Activated T-cell treated with anti-CD3 and anti-CD28 coated beads, Interleukin-2, amount 50 U/mL, for 4 hours (primary cell): ENCODE data around the gene XPO4. TPM values are rescaled to one million over a fixed set of nuclear protein-coding genes. Genes with fewer than 3 reads are reported as not detected.
A peak's percentile ranks its signal among the peaks of the same experiment; 100 is the strongest.

ENCODE experiments used
- ATAC-seq, 2 donors: fragments of 200-7000 bp; cut with Tn5 transposase; one replicate each; pipeline ENCODE4 v1.10.0; 2021
- DNase-seq: peaks from one replicate; pipeline ENCODE4 v3.0.0-alpha.2; 2020
- H3K27me3 Mint-ChIP-seq: one replicate; pipeline ENCODE4 v1.8.0; 2021; ENCODE audit warnings: low read depth, mixed read lengths
- H3K36me3 Mint-ChIP-seq: one replicate; pipeline ENCODE4 v1.8.0; 2022; ENCODE audit warnings: mixed read lengths; ENCODE audit not compliant: insufficient read depth
- H3K4me1 Mint-ChIP-seq: one replicate; pipeline ENCODE4 v1.8.0; 2021; ENCODE audit warnings: low read depth, mixed read lengths
- H3K4me3 Mint-ChIP-seq: one replicate; pipeline ENCODE4 v1.8.0; 2021; ENCODE audit warnings: mild to moderate bottlenecking, moderate library complexity, mixed read lengths
- H3K9me3 Mint-ChIP-seq: one replicate; pipeline ENCODE4 v1.8.0; 2021; ENCODE audit warnings: mixed read lengths
- total RNA-seq, 3 donors: library from RNA; stranded (reverse); gene quantifications; one replicate each; pipeline ENCODE4 v1.2.1, GENCODE V29; 2021

XPO4 gene
- total RNA-seq, 3 donors from 2014 or later = 31.6 to 38.5 (median 38.1) TPM

- DNase-seq (peak; percentile 8), ATAC-seq (peak; percentile 69 to 78)
- H3K4me3 Mint-ChIP-seq = no peak overlapping the region
- H3K9me3 Mint-ChIP-seq = no peaks in the 10 kb centered on the region
- H3K27me3 Mint-ChIP-seq = no peaks in the 10 kb centered on the region
- H3K36me3 Mint-ChIP-seq = peaks cover 7% of the 10 kb centered on the region
- H3K4me1 Mint-ChIP-seq = peaks cover 6% of the 10 kb centered on the region
These were observed 73.8 kb downstream of the XPO4 start for GRCh38 chr13:20828539-20829364.

DNA sequence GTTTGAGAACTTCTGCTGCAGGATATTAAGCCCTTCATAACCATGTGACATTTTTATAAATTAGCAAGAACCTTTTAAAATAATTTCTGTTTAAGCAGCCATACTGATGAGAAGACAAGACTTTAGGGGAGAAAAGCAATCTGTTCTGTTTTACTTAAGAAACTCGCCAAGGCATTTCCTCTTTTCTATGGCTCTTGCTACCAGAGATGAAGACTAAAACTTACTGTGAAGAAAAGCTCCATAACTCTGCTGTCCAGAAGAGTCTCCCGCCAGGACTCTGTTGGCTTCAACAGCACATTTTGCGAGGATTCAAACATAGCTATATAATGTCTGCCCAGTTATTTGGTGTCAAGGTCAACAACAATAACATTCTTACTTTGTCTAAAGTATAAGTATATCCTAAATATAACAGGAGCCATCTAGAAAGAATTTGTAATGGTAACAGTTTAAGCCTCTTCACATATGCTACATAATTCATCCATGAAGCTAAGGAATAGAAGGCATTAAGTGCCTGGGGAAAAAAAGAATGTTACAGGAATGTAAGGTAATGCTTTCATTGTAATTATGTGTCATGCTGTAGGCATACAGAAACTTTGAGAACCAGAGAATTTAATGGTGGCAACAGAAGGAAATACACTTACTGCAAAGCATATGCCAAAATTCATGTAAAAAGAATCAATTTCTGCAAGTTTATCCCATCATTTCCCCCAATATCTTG is 75.5 kb downstream of the XPO4 start:
- Mint-ChIP-seq H3K9me3 (no peaks in the 10 kb centered on the region), H3K27me3 (no peaks in the 10 kb centered on the region), H3K4me3 (no peak overlapping the region), H3K4me1 (peaks cover 6% of the 10 kb centered on the region), H3K36me3 (peaks cover 4% of the 10 kb centered on the region)
- no peak for ATAC-seq
- no peak for DNase-seq

GRCh38 chr13:20826301-20826700 is 76.2 kb downstream of the XPO4 start:
- no peaks in the 10 kb centered on the region for H3K27me3 Mint-ChIP-seq
- ATAC-seq = no peak
- H3K9me3 Mint-ChIP-seq = no peaks in the 10 kb centered on the region
- DNase-seq = no peak
- H3K36me3 Mint-ChIP-seq = peaks cover 3% of the 10 kb centered on the region
- peaks cover 6% of the 10 kb centered on the region for H3K4me1 Mint-ChIP-seq
- H3K4me3 Mint-ChIP-seq = no peak overlapping the region

GRCh38 chr13:20825477-20825875 is 77.1 kb downstream of the XPO4 start:
- DNase-seq = no peak
- Mint-ChIP-seq H3K36me3 (peaks cover 5% of the 10 kb centered on the region), H3K27me3 (no peaks in the 10 kb centered on the region), H3K4me3 (no peak overlapping the region), H3K4me1 (peaks cover 10% of the 10 kb centered on the region), H3K9me3 (no peaks in the 10 kb centered on the region)
- ATAC-seq = no peak

- peaks cover 6% of the 10 kb centered on the region for H3K36me3 Mint-ChIP-seq
- H3K4me3 Mint-ChIP-seq = no peak overlapping the region
- H3K9me3 Mint-ChIP-seq = no peaks in the 10 kb centered on the region
- ATAC-seq (no peak), DNase-seq (no peak)
- peaks cover 10% of the 10 kb centered on the region for H3K4me1 Mint-ChIP-seq
- H3K27me3 Mint-ChIP-seq = no peaks in the 10 kb centered on the region
These were observed 77.6 kb downstream of the XPO4 start for GRCh38 chr13:20824762-20825476.

DNA sequence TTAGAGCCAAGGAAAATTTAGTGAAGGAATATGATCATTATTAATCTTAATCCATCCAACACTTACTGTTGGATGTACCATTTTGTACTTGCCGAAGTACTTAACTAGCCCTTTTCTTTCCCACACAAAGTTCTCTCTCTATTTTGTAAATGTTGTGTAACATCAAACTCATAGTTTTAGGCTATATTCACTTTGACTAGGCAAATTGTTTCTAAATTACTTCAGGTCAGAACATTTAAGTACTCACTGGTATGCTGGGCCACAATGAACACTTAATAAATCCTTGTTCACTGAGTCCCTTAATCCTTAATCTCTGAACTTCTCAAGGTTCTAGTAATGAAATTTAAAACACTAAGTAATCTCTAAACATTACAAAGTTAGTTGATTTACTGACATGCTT is 79.5 kb downstream of the XPO4 start:
- peaks cover 4% of the 10 kb centered on the region for H3K4me1 Mint-ChIP-seq
- H3K27me3 Mint-ChIP-seq = no peaks in the 10 kb centered on the region
- H3K36me3 Mint-ChIP-seq = peaks cover 10% of the 10 kb centered on the region
- H3K4me3 Mint-ChIP-seq = no peak overlapping the region
- ATAC-seq (no peak), DNase-seq (no peak)
- no peaks in the 10 kb centered on the region for H3K9me3 Mint-ChIP-seq

DNA sequence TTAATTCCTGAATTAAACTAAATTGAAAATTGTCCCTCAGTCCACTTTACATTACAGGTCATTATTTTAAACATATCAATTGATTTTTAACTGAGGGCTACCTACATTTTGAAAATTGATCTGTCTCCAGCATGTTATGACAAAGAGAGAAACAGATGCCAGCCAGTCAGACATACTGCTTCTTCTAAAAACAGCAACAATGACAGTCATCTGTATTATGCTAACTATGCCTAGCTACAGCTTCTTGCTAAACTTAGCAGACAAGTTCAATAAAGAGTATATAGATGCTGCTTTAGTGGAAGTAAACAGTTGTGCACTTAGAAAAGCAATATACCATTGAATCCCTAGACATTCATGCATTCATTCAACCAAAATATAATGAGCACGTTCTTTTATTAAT is 80.1 kb downstream of the XPO4 start:
- Mint-ChIP-seq H3K4me3 (no peak overlapping the region), H3K9me3 (no peaks in the 10 kb centered on the region), H3K36me3 (peaks cover 14% of the 10 kb centered on the region), H3K4me1 (peaks cover 4% of the 10 kb centered on the region), H3K27me3 (no peaks in the 10 kb centered on the region)
- DNase-seq (no peak), ATAC-seq (no peak)

- Mint-ChIP-seq H3K36me3 (peaks cover 23% of the 10 kb centered on the region), H3K4me3 (no peak overlapping the region), H3K9me3 (no peaks in the 10 kb centered on the region), H3K4me1 (peaks cover 4% of the 10 kb centered on the region), H3K27me3 (no peaks in the 10 kb centered on the region)
- no peak for ATAC-seq
- DNase-seq = no peak
These were observed 82.8 kb downstream of the XPO4 start for GRCh38 chr13:20819715-20820114.

- Mint-ChIP-seq H3K4me1 (peaks cover under 1% of the 10 kb centered on the region), H3K9me3 (no peaks in the 10 kb centered on the region), H3K36me3 (peaks cover 37% of the 10 kb centered on the region), H3K4me3 (no peak overlapping the region), H3K27me3 (no peaks in the 10 kb centered on the region)
- ATAC-seq (no peak), DNase-seq (no peak)
These were observed 87.1 kb downstream of the XPO4 start for GRCh38 chr13:20815464-20815863.

GRCh38 chr13:20814224-20814910 is 88.2 kb downstream of the XPO4 start:
- H3K4me3 Mint-ChIP-seq = no peak overlapping the region
- no peaks in the 10 kb centered on the region for H3K4me1 Mint-ChIP-seq
- H3K36me3 Mint-ChIP-seq = peaks cover 37% of the 10 kb centered on the region
- ATAC-seq (no peak), DNase-seq (no peak)
- H3K9me3 Mint-ChIP-seq = no peaks in the 10 kb centered on the region
- H3K27me3 Mint-ChIP-seq = no peaks in the 10 kb centered on the region

GRCh38 chr13:20812890-20813289 is 89.7 kb downstream of the XPO4 start:
- H3K36me3 Mint-ChIP-seq = peaks cover 38% of the 10 kb centered on the region
- H3K9me3 Mint-ChIP-seq = no peaks in the 10 kb centered on the region
- H3K4me1 Mint-ChIP-seq = no peaks in the 10 kb centered on the region
- H3K4me3 Mint-ChIP-seq = no peak overlapping the region
- H3K27me3 Mint-ChIP-seq = no peaks in the 10 kb centered on the region
- no peak for DNase-seq
- no peak for ATAC-seq

DNA sequence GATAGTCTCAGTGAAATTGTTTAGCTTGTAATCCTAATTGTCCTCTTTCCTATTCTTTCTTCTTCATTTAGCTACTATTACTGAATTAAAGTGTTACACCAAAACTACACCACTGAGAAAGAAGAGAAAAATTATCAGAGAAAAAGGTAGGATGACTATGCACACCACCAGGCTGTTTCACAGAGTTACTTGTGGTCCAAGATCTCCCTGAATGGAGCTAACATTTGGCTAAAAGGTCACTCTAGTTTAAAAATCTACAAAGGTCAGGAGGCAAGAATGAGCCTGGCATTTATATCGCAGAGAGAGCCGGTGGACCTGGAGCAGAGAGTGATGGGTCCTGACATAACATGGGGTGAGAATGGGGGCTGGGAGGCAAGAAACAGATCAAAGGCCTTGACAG is 91.7 kb downstream of the XPO4 start:
- Mint-ChIP-seq H3K36me3 (peaks cover 36% of the 10 kb centered on the region), H3K4me1 (no peaks in the 10 kb centered on the region), H3K4me3 (no peak overlapping the region), H3K9me3 (no peaks in the 10 kb centered on the region), H3K27me3 (no peaks in the 10 kb centered on the region)
- DNase-seq (no peak), ATAC-seq (no peak)

- no peaks in the 10 kb centered on the region for H3K9me3 Mint-ChIP-seq
- no peaks in the 10 kb centered on the region for H3K27me3 Mint-ChIP-seq
- no peaks in the 10 kb centered on the region for H3K4me1 Mint-ChIP-seq
- peaks cover 35% of the 10 kb centered on the region for H3K36me3 Mint-ChIP-seq
- ATAC-seq = no peak
- DNase-seq = no peak
- no peak overlapping the region for H3K4me3 Mint-ChIP-seq
These were observed 93.7 kb downstream of the XPO4 start for GRCh38 chr13:20808874-20809273.
